Right forelimb (tissue), 1 donor: Measurements from ENCODE around the gene TMEM231.

Experiments used
- DNase-seq: peaks from one replicate; pipeline ENCODE4 v3.0.0-alpha.2; 2018

TMEM231 gene

GRCh38 chr16:75529959-75530358, 26.1 kb downstream of the TMEM231 start:
- no peak for DNase-seq

- no peak for DNase-seq
These were observed 26.8 kb downstream of the TMEM231 start for GRCh38 chr16:75529056-75529905.

GRCh38 chr16:75527825-75528299, 28.2 kb downstream of the TMEM231 start:
- no peak for DNase-seq

GRCh38 chr16:75526032-75526790, 29.8 kb downstream of the TMEM231 start:
- DNase-seq = no peak

- DNase-seq = no peak
These were observed 36.9 kb downstream of the TMEM231 start for GRCh38 chr16:75519175-75519574.

- peak; percentile 68 for DNase-seq
These were observed 39.7 kb downstream of the TMEM231 start for GRCh38 chr16:75516189-75516966.

GRCh38 chr16:75514296-75514695, 41.8 kb downstream of the TMEM231 start:
- DNase-seq = no peak

- DNase-seq = no peak
These were observed 49.5 kb downstream of the TMEM231 start for GRCh38 chr16:75506574-75506973.

GRCh38 chr16:75506107-75506506, 49.9 kb downstream of the TMEM231 start:
- DNase-seq = no peak

GRCh38 chr16:75503801-75504200, 52.3 kb downstream of the TMEM231 start:
- no peak for DNase-seq

- no peak for DNase-seq
These were observed 53.0 kb downstream of the TMEM231 start for GRCh38 chr16:75502916-75503605.

- peak; percentile 61 for DNase-seq
These were observed 54.2 kb downstream of the TMEM231 start for GRCh38 chr16:75501820-75502219.

GRCh38 chr16:75501359-75501758, 54.7 kb downstream of the TMEM231 start:
- DNase-seq = no peak

GRCh38 chr16:75498605-75499322, 57.3 kb downstream of the TMEM231 start:
- DNase-seq = peak; percentile 81

- no peak for DNase-seq
These were observed 58.5 kb downstream of the TMEM231 start for GRCh38 chr16:75497558-75497957.

- peak; percentile 77 for DNase-seq
These were observed 60.9 kb downstream of the TMEM231 start, which contains the start of gene CHST6 for GRCh38 chr16:75495076-75495674. TSS of gene CHST6 (minus strand) at chr16:75495441. CDS start at chr16:75479828, 15,613 bp downstream.

- peak; percentile 64 for DNase-seq
These were observed 61.4 kb downstream of the TMEM231 start for GRCh38 chr16:75494661-75495075.

- DNase-seq = no peak
These were observed 61.9 kb downstream of the TMEM231 start for GRCh38 chr16:75494184-75494583.

- DNase-seq = no peak
These were observed 64.2 kb downstream of the TMEM231 start for GRCh38 chr16:75491876-75492275.

- no peak for DNase-seq
These were observed 67.7 kb downstream of the TMEM231 start for GRCh38 chr16:75488322-75488721.
